ENCODE results near the gene PRPS1. TPM values are rescaled to one million over a fixed set of nuclear protein-coding genes. Genes with fewer than 3 reads are reported as not detected.

Gene PRPS1
- total and polyA plus RNA-seq, 2 experiments from 2014 or later = 91.1 to 149 TPM

- TF ChIP-seq ZNF114 (CRISPR knock-in tag; IDR thresholded peaks at IDR 0.05) (no peak), POLR2AphosphoS5 (IDR thresholded peaks at IDR 0.05; ENCODE audit: low read depth) (no peak), ETS1 (IDR thresholded peaks at IDR 0.05) (no peak), NANOG (IDR thresholded peaks at IDR 0.05; ENCODE audit: borderline replicate concordance) (no peak), REST (IDR thresholded peaks at IDR 0.05; ENCODE audit: unreplicated experiment) (no peak), ZNF462 (CRISPR knock-in tag; IDR thresholded peaks at IDR 0.05) (no peak), CREB1 (CRISPR knock-in tag; IDR thresholded peaks at IDR 0.05; ENCODE audit: low read depth) (no peak), ZNF331 (CRISPR knock-in tag; IDR thresholded peaks at IDR 0.05; ENCODE audit: low read depth) (no peak)
- no peaks in the 10 kb centered on the region for H3F3A ChIP-seq (replicated peaks; ENCODE audit: low read depth)
- ATAC-seq (no peak), DNase-seq (ENCODE audit: low spot score) (no peak)
- H3K4me1 ChIP-seq (ENCODE audit: insufficient read depth) = peaks cover 4% of the 10 kb centered on the region; the same call in 1 of the 2 replicates
- H3K79me2 ChIP-seq (replicated peaks; ENCODE audit: insufficient read depth) = no peaks in the 10 kb centered on the region
- H3K27ac ChIP-seq (ENCODE audit: low read depth) = no peak overlapping the region
- H4K20me1 ChIP-seq (replicated peaks; ENCODE audit: insufficient read depth) = no peaks in the 10 kb centered on the region
- H3K4me2 ChIP-seq = no peak overlapping the region
- H3K27me3 ChIP-seq (ENCODE audit: insufficient read depth) = no peaks in the 10 kb centered on the region
- H3K9me2 ChIP-seq (ENCODE audit: insufficient read depth) = no peaks in the 10 kb centered on the region
- H2AFZ ChIP-seq = no peak overlapping the region
- Mint-ChIP-seq H3K9me3 (no peaks in the 10 kb centered on the region), H3K27ac (no peak overlapping the region), H3K4me3 (no peak overlapping the region), H3K36me3 (ENCODE audit: low read depth) (no peaks in the 10 kb centered on the region), H3K27me3 (ENCODE audit: insufficient read depth, low read depth, poor library complexity) (peaks cover 2% of the 10 kb centered on the region), H3K4me1 (peaks cover 8% of the 10 kb centered on the region)
- H3K36me3 ChIP-seq (ENCODE audit: insufficient read depth) = no peaks in the 10 kb centered on the region
- H3K4me3 ChIP-seq = no peak overlapping the region
These were observed 25.5 kb upstream of the PRPS1 start for GRCh38 chrX:107602694-107603239.
